A549 treated with AZD9567 at 1 μM for 4 hours (cell line): Measurements from ENCODE around the gene OR4C6. TPM values are rescaled to one million over a fixed set of nuclear protein-coding genes. Genes with fewer than 3 reads are reported as not detected.

Source experiments
- total RNA-seq: library from RNA; stranded (reverse); fragments of 200-300 nt; extraction: Qiagen RNA extraction; gene quantifications from 5 replicates; pipeline ENCODE4 v1.2.3, GENCODE V29; 2022; ENCODE audit not compliant: insufficient read depth

Gene OR4C6
- total RNA-seq: not detected in 5 replicates

GRCh38 chr11:55661901-55662300 is at the start of gene OR4C6:
OR4C6 (plus strand) TSS chr11:55662201; CDS start chr11:55665167, 2,966 bp downstream.

GRCh38 chr11:55634813-55635212 is 27.2 kb upstream of the OR4C6 start, which contains the start of gene OR4P4:
OR4P4 (plus strand) TSS chr11:55635113.

DNA sequence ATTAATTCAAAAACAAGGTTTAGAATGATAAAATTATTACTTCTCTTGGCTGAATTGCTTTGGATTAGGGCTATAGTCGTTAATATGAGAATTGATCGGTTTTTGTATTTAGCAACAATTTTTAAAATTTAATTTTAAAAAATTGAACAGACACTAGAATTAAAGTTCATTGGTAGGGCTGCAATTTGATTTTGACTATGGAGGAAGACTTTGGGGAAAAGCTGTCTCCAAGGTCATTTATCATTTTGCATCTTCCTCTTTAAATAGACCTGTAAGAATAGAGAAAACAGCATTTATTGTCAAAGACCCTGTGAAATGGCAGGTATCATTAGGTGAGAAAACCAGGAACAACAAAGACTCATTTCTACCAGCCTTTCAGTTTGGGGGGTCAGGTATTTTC is 14.0 kb upstream of the OR4C6 start, which contains the start of gene OR4S2:
Gene OR4S2, plus strand, starts transcription at position 301 of the 400 bp plus-strand sequence. CDS start 2,577 bp downstream, outside the sequence.

Other genes starting within 250 kb of the OR4C6 start
- not detected in 5 replicates for gene OR4C15, start 107.7 kb upstream of the OR4C6 start, total RNA-seq
- gene OR4C16, start 90.1 kb upstream of the OR4C6 start, total RNA-seq: not detected in 5 replicates
- gene OR4C11, start 54.6 kb upstream of the OR4C6 start, total RNA-seq: not detected in 5 replicates
- not detected in 5 replicates for gene OR4P4, start 27.1 kb upstream of the OR4C6 start, total RNA-seq
- gene OR4S2, start 13.9 kb upstream of the OR4C6 start, total RNA-seq: not detected in 5 replicates
- not detected in 5 replicates for gene OR5D13, start 111.2 kb downstream of the OR4C6 start, total RNA-seq
- not detected in 5 replicates for gene OR5D14, start 133.4 kb downstream of the OR4C6 start, total RNA-seq
- gene OR5L1, start 149.2 kb downstream of the OR4C6 start, total RNA-seq: not detected in 5 replicates
- gene OR5D18, start 157.4 kb downstream of the OR4C6 start, total RNA-seq: not detected in 5 replicates
- not detected in 5 replicates for gene OR5L2, start 165.0 kb downstream of the OR4C6 start, total RNA-seq
- gene OR5D16, start 176.6 kb downstream of the OR4C6 start, total RNA-seq: not detected in 5 replicates
- not detected in 5 replicates for gene TRIM51, start 221.1 kb downstream of the OR4C6 start, total RNA-seq